Natural killer cell (primary cell): Measurements from ENCODE around the gene LRRTM3. TPM values are rescaled to one million over a fixed set of nuclear protein-coding genes. Genes with fewer than 3 reads are reported as not detected.

Experiments used
- ATAC-seq, 3 donors: fragments of 150-1000 bp in 2 of 3; fragments of 200-7000 bp in 1 of 3; cut with Tn5 transposase; 1 replicate in 1 of 3; 2 replicates in 2 of 3; pipeline ENCODE4 v1.10.0; 2021; ENCODE audit warnings: mild to moderate bottlenecking in 2 of 3, moderate library complexity in 2 of 3
- DNase-seq, 2 donors: peaks; one replicate each; pipeline versions ENCODE4 v3.0.0 to v3.0.0-alpha.2; 2013 to 2021; ENCODE audit warnings: mixed read lengths in 1 of 2
- H3K27ac ChIP-seq: one replicate; pipeline ENCODE4 v1.5.1; 2013; ENCODE audit warnings: mild to moderate bottlenecking, low read length
- H3K27me3 ChIP-seq: one replicate; pipeline ENCODE4 v1.6.1; 2013; ENCODE audit warnings: low read length; ENCODE audit not compliant: control insufficient read depth, insufficient read depth
- H3K36me3 ChIP-seq: one replicate; pipeline ENCODE4 v1.6.1; 2013; ENCODE audit warnings: low read length; ENCODE audit not compliant: control insufficient read depth, insufficient read depth
- H3K4me1 ChIP-seq: one replicate; pipeline ENCODE4 v1.6.1; 2013; ENCODE audit warnings: low read length; ENCODE audit not compliant: control insufficient read depth, insufficient read depth
- H3K4me3 ChIP-seq: one replicate; pipeline ENCODE4 v1.5.1; 2013; ENCODE audit warnings: low read length
- H3K9me3 ChIP-seq: one replicate; pipeline ENCODE4 v1.6.1; 2013; ENCODE audit warnings: low read length; ENCODE audit not compliant: control insufficient read depth, insufficient read depth
- H3K27ac Mint-ChIP-seq, 2 donors: one replicate each; pipeline ENCODE4 v1.8.0; 2022; ENCODE audit warnings: mild to moderate bottlenecking in 2 of 2, mixed read lengths in 2 of 2, moderate library complexity in 1 of 2
- H3K27me3 Mint-ChIP-seq, 2 donors: one replicate each; pipeline ENCODE4 v1.8.0; 2022; ENCODE audit warnings: low read depth in 2 of 2, mixed read lengths in 2 of 2
- H3K36me3 Mint-ChIP-seq: one replicate; pipeline ENCODE4 v1.8.0; 2022; ENCODE audit warnings: mixed read lengths
- H3K4me1 Mint-ChIP-seq, 2 donors: one replicate each; pipeline ENCODE4 v1.8.0; 2022; ENCODE audit warnings: mixed read lengths in 2 of 2
- H3K4me3 Mint-ChIP-seq: one replicate; pipeline ENCODE4 v1.8.0; 2022; ENCODE audit warnings: mild to moderate bottlenecking, moderate library complexity, mixed read lengths
- H3K9me3 Mint-ChIP-seq, 2 donors: one replicate each; pipeline ENCODE4 v1.8.0; 2022; ENCODE audit warnings: mixed read lengths in 2 of 2
- WGBS: methylation state at CpG from one replicate; pipeline ENCODE4 v1.1.7; 2013; ENCODE audit warnings: missing lambda C conversion rate; ENCODE audit not compliant: insufficient coverage; 5-methylcytosine and 5-hydroxymethylcytosine counted together
- intact Hi-C: fragments of 100-400 bp; cut with micrococcal nuclease; formaldehyde crosslinking; loops from one replicate; pipeline ENCODE4 v1.14.2; 2022
- total RNA-seq, 4 donors: library from RNA; stranded (reverse); fragments of 120-200 nt in 1 of 4; gene quantifications; one replicate each; pipeline versions ENCODE4 v1.2.3 to v1.2.4, GENCODE V29; 2013 to 2022
- TF ChIP-seq, protein P1 (sequence below): fragments of 200-600 bp; IDR thresholded peaks from one replicate; pipeline ENCODE4 v1.8.0; 2022; ENCODE audit warnings: antibody characterized with exemption

LRRTM3 gene
- total RNA-seq, 3 donors from 2014 or later (not counting 1 experiment from before 2014, with no cell fraction given), result not detected

DNA sequence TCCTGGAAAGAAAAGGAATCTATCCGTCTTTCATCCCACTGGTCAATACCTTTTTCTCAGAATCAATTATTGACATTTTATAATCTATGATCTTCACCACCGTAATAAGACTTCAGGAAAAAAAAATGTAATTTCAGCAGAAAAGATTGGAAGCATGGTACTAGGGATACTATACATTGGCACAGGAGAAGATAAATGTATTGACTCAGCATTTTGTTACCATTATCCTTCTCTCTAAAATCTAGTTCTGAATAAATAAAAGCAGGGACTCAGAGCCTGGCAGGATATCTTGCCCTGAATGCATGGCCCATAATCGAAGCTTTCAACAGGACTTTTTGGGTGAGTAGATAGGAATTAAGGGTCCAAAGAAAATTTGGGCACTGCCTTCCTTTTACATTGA is 120.7 kb downstream of the LRRTM3 start:
- no peak overlapping the region for H3K4me3 Mint-ChIP-seq
- TF ChIP-seq, protein P1, sequence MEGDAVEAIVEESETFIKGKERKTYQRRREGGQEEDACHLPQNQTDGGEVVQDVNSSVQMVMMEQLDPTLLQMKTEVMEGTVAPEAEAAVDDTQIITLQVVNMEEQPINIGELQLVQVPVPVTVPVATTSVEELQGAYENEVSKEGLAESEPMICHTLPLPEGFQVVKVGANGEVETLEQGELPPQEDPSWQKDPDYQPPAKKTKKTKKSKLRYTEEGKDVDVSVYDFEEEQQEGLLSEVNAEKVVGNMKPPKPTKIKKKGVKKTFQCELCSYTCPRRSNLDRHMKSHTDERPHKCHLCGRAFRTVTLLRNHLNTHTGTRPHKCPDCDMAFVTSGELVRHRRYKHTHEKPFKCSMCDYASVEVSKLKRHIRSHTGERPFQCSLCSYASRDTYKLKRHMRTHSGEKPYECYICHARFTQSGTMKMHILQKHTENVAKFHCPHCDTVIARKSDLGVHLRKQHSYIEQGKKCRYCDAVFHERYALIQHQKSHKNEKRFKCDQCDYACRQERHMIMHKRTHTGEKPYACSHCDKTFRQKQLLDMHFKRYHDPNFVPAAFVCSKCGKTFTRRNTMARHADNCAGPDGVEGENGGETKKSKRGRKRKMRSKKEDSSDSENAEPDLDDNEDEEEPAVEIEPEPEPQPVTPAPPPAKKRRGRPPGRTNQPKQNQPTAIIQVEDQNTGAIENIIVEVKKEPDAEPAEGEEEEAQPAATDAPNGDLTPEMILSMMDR, result no peak
- ATAC-seq (no peak), DNase-seq (no peak)
- Histone ChIP-seq H3K27ac (no peak overlapping the region), H3K4me1 (no peaks in the 10 kb centered on the region), H3K27me3 (no peaks in the 10 kb centered on the region), H3K4me3 (no peak overlapping the region), H3K36me3 (no peaks in the 10 kb centered on the region), H3K9me3 (no peaks in the 10 kb centered on the region)
- intact Hi-C loops, result no loop called here
- no peaks in the 10 kb centered on the region for H3K27me3 Mint-ChIP-seq
- H3K4me1 Mint-ChIP-seq, result no peaks in the 10 kb centered on the region
- H3K36me3 Mint-ChIP-seq, result no peaks in the 10 kb centered on the region
- no peak overlapping the region for H3K27ac Mint-ChIP-seq
- H3K9me3 Mint-ChIP-seq, result peaks cover 2 to 10% of the 10 kb centered on the region in 2 donors
- WGBS, result 90% methylated on average over 2 of the region's 3 CpGs

- Histone ChIP-seq H3K27ac (no peak overlapping the region), H3K4me1 (no peaks in the 10 kb centered on the region), H3K36me3 (no peaks in the 10 kb centered on the region), H3K9me3 (no peaks in the 10 kb centered on the region), H3K4me3 (no peak overlapping the region), H3K27me3 (no peaks in the 10 kb centered on the region)
- 96% methylated on average over 1 of the region's 3 CpGs for WGBS
- ATAC-seq, result no peak
- Mint-ChIP-seq H3K9me3 (peaks cover 9 to 15% of the 10 kb centered on the region in 2 donors), H3K36me3 (no peaks in the 10 kb centered on the region), H3K4me3 (no peak overlapping the region), H3K27me3 (no peaks in the 10 kb centered on the region), H3K4me1 (no peaks in the 10 kb centered on the region), H3K27ac (no peak overlapping the region)
- TF ChIP-seq, protein P1, result no peak
- intact Hi-C loops, result no loop called here
- DNase-seq, result no peak
These were observed 124.2 kb downstream of the LRRTM3 start for GRCh38 chr10:67049988-67050387.

DNA sequence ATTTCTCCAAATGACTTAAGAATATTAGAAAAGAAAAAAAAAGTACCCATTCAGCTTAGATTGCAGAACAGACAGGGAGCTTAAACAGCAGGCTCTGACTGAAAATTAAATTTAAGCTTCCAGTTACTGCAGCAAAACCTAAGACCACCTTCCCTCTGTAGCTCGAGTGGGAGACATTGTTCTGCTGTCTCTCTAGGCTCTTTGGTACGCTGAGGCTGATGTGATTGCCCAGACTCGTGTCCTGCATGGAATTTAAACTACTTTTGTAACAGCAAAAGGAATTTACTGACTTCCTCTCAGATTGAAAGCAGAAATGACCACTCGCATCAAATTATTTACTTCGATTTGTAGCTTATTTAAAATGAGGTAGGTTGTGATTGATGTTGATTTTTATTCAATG is 124.6 kb downstream of the LRRTM3 start:
- Mint-ChIP-seq H3K4me1 (no peaks in the 10 kb centered on the region), H3K36me3 (no peaks in the 10 kb centered on the region), H3K9me3 (peaks cover 12 to 15% of the 10 kb centered on the region in 2 donors), H3K27me3 (no peaks in the 10 kb centered on the region), H3K27ac (no peak overlapping the region), H3K4me3 (no peak overlapping the region)
- no peak overlapping the region for H3K4me3 ChIP-seq
- DNase-seq (no peak), ATAC-seq (no peak)
- no peaks in the 10 kb centered on the region for H3K9me3 ChIP-seq
- intact Hi-C loops, result no loop called here
- TF ChIP-seq, protein P1, result no peak
- no peaks in the 10 kb centered on the region for H3K4me1 ChIP-seq
- WGBS, result 52% methylated on average over 3 of the region's 5 CpGs
- no peak overlapping the region for H3K27ac ChIP-seq
- H3K36me3 ChIP-seq, result no peaks in the 10 kb centered on the region
- no peaks in the 10 kb centered on the region for H3K27me3 ChIP-seq

- H3K9me3 Mint-ChIP-seq, result peaks cover 13 to 18% of the 10 kb centered on the region in 2 donors
- 94% methylated on average over 1 of the region's 1 CpG for WGBS
- H3K27ac Mint-ChIP-seq, result no peak overlapping the region
- H3K27me3 ChIP-seq, result no peaks in the 10 kb centered on the region
- no peaks in the 10 kb centered on the region for H3K36me3 Mint-ChIP-seq
- no peaks in the 10 kb centered on the region for H3K4me1 Mint-ChIP-seq
- H3K9me3 ChIP-seq, result no peaks in the 10 kb centered on the region
- H3K4me1 ChIP-seq, result no peaks in the 10 kb centered on the region
- ATAC-seq (no peak), DNase-seq (no peak)
- intact Hi-C loops, result no loop called here
- no peak overlapping the region for H3K27ac ChIP-seq
- H3K4me3 Mint-ChIP-seq, result no peak overlapping the region
- H3K4me3 ChIP-seq, result no peak overlapping the region
- no peaks in the 10 kb centered on the region for H3K36me3 ChIP-seq
- TF ChIP-seq, protein P1, result no peak
- no peaks in the 10 kb centered on the region for H3K27me3 Mint-ChIP-seq
These were observed 146.8 kb downstream of the LRRTM3 start for GRCh38 chr10:67072654-67073053.
